CD1c-positive myeloid dendritic cell (primary cell): ENCODE results near the gene FOXJ3.

Experiments
- DNase-seq: peaks from one replicate; pipeline ENCODE4 v3.0.0-alpha.2; 2016; ENCODE audit errors: extremely low spot score

FOXJ3 gene

GRCh38 chr1:42334240-42335049, 590 bp downstream of the FOXJ3 start:
- DNase-seq = peak; percentile 48

- peak; percentile 15 for DNase-seq
These were observed 1.3 kb downstream of the FOXJ3 start for GRCh38 chr1:42333662-42334239.

- no peak for DNase-seq
These were observed 2.2 kb downstream of the FOXJ3 start for GRCh38 chr1:42332877-42333276.

- DNase-seq = no peak
These were observed 4.8 kb downstream of the FOXJ3 start for GRCh38 chr1:42330215-42330614.

GRCh38 chr1:42328916-42329496, 6.0 kb downstream of the FOXJ3 start:
- no peak for DNase-seq

- no peak for DNase-seq
These were observed 6.9 kb downstream of the FOXJ3 start for GRCh38 chr1:42328047-42328625.

GRCh38 chr1:42325014-42325402, 10.0 kb downstream of the FOXJ3 start:
- DNase-seq = no peak

GRCh38 chr1:42324398-42325013, 10.5 kb downstream of the FOXJ3 start:
- DNase-seq = peak; percentile 32

GRCh38 chr1:42323551-42323950, 11.5 kb downstream of the FOXJ3 start:
- no peak for DNase-seq

GRCh38 chr1:42322577-42322976, 12.5 kb downstream of the FOXJ3 start:
- no peak for DNase-seq

GRCh38 chr1:42321731-42322130, 13.3 kb downstream of the FOXJ3 start:
- DNase-seq = no peak

- DNase-seq = no peak
These were observed 14.3 kb downstream of the FOXJ3 start for GRCh38 chr1:42320708-42321107.

GRCh38 chr1:42319871-42320484, 15.1 kb downstream of the FOXJ3 start:
- DNase-seq = no peak

- no peak for DNase-seq
These were observed 15.7 kb downstream of the FOXJ3 start for GRCh38 chr1:42319128-42319851.

GRCh38 chr1:42318601-42319000, 16.4 kb downstream of the FOXJ3 start:
- no peak for DNase-seq

GRCh38 chr1:42317308-42317707, 17.7 kb downstream of the FOXJ3 start:
- DNase-seq = no peak

GRCh38 chr1:42316292-42316691, 18.7 kb downstream of the FOXJ3 start:
- DNase-seq = no peak

GRCh38 chr1:42315500-42315899, 19.5 kb downstream of the FOXJ3 start:
- no peak for DNase-seq

GRCh38 chr1:42313970-42314369, 21.1 kb downstream of the FOXJ3 start:
- no peak for DNase-seq

- DNase-seq = no peak
These were observed 22.3 kb downstream of the FOXJ3 start for GRCh38 chr1:42312576-42313212.

- DNase-seq = no peak
These were observed 23.1 kb downstream of the FOXJ3 start for GRCh38 chr1:42311897-42312296.
